Measurements from ENCODE around the gene ITPR1. TPM values are rescaled to one million over a fixed set of nuclear protein-coding genes. Genes with fewer than 3 reads are reported as not detected.

ITPR1 gene
- total and polyA plus RNA-seq, 10 of the 15 experiments (the other 5 are each of a cell fraction or from before 2014, with no cell fraction given) = 12.2 to 239 (median 28.4) TPM

DNA sequence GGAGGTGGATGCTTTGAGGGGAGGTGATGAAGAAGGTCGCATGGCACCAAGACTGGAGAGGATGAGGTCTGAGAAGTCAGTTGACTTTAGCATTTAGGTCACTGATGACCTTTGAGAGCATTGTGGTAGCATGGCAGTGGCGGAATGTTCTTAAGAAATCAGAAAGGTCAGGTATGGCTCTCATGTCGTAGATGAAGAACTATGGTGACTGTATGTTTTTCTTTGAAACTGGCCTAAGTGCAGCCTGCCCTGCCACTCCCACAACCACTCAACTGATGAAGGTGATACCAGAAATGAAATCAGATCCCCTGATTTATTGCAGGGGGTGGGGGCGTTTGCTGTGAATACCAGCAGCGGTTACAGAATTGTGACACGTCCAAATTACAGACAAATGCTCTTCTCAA, 102.6 kb downstream of the ITPR1 start (continued):
- no peak for TF ChIP-seq NKRF (conservative IDR thresholded peaks at IDR 0.05)
- no peak for TF ChIP-seq MEF2A (IDR thresholded peaks at IDR 0.05; ENCODE audit: insufficient read depth, low read depth, low read length)
- no peak for TF ChIP-seq RUNX3 (IDR thresholded peaks at IDR 0.05; ENCODE audit: low read length)
- TF ChIP-seq CREB1 (IDR thresholded peaks at IDR 0.05; ENCODE audit: low read depth) = no peak
- TF ChIP-seq STAT3 (IDR thresholded peaks at IDR 0.05; ENCODE audit: low read depth, low read length) = no peak
- TF ChIP-seq DPF2 (IDR thresholded peaks at IDR 0.05) = no peak
- no peak for TF ChIP-seq RAD21 (IDR thresholded peaks at IDR 0.05; ENCODE audit: insufficient read depth, low read depth, low read length)
- no peak for TF ChIP-seq RB1 (IDR thresholded peaks at IDR 0.05; ENCODE audit: borderline replicate concordance)

DNA sequence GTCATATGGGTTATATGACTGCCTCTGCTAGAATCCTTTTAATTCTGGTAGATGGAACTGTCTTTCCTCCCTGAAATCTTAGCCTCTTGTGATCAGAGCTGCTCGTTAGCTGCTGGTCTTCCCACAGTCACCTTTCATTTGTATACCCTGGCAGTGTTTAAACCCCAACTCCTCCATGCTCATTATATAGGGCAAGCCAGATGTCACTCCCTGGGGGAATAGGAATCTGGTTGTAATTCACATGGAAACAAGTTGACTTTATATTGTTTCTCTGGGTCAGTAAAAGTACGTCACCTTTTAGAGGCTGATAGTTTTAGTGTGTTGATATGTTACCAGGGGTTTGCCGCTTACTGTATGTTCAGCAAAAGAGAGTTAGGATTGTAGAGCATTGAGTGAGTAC, 103.5 kb downstream of the ITPR1 start:
- CTCF ChIA-PET = interaction anchor here (0.8 to 1.5 kb wide), 5 partner anchors 12 to 246 kb away, joined by 3 to 5 read pairs (median 4); no protein-coding TSS in a partner anchor
- DNase-seq (ENCODE audit: low read depth, low spot score) (no peak), FAIRE-seq (no peak), ATAC-seq (no peak)
- in situ Hi-C loops (cut with MboI) = no loop called here
- Histone ChIP-seq H3K36me3 (ENCODE audit: control insufficient read depth in 2 of 2, insufficient read depth in 2 of 2, low read length in 1 of 2) (no peaks in the 10 kb centered on the region; a peak in 1 of 4 replicates), H3K4me2 (ENCODE audit: control insufficient read depth, insufficient read depth) (no peak overlapping the region), H2AFZ (ENCODE audit: control insufficient read depth, low read depth, low read length) (no peak overlapping the region), H3K9me3 (replicated peaks; ENCODE audit: control insufficient read depth, insufficient read depth, low read length) (no peaks in the 10 kb centered on the region; the same call in 2 of the 3 replicates), H3K9ac (ENCODE audit: control insufficient read depth, insufficient read depth, low read length) (no peak overlapping the region), H3K4me1 (ENCODE audit: control insufficient read depth, insufficient read depth, low read length) (no peaks in the 10 kb centered on the region), H3K27ac (ENCODE audit: control insufficient read depth, insufficient read depth) (no peak overlapping the region), H4K20me1 (ENCODE audit: control insufficient read depth, insufficient read depth) (peaks cover 3% of the 10 kb centered on the region), H3K79me2 (ENCODE audit: control insufficient read depth, insufficient read depth, low read length) (no peaks in the 10 kb centered on the region; the same call in 1 of the 2 replicates), H3K27me3 (replicated peaks in 1 of 2; ENCODE audit: control insufficient read depth in 2 of 2, insufficient read depth in 2 of 2, low read length in 1 of 2) (no peaks in the 10 kb centered on the region), H3K4me3 (no peak overlapping the region)
- POLR2A ChIA-PET = no interaction called here
- 53% methylated on average over 3 of the region's 3 CpGs for WGBS (ENCODE audit: insufficient coverage, insufficient replicate concordance, low lambda C conversion rate, missing lambda C conversion rate)
- BruUV-seq (replicated peaks) = no TSS peak
- RAD21 ChIA-PET (ENCODE audit: unreplicated experiment) = interaction anchor here (1.2 kb wide), 1 partner anchor 37 kb away, joined by 3 read pairs; no protein-coding TSS in a partner anchor
- SMC1A ChIA-PET (ENCODE audit: uncharacterized antibody, unreplicated experiment) = interaction anchor here (0.9 to 1.5 kb wide), 7 partner anchors 7 to 246 kb away, joined by 3 to 6 read pairs (median 4); no protein-coding TSS in a partner anchor
- intact Hi-C loops (cut with micrococcal nuclease; ENCODE audit: unreplicated experiment) = no loop called here
- TF ChIP-seq HDAC2 (IDR thresholded peaks at IDR 0.05) (no peak), SREBF1 (IDR thresholded peaks at IDR 0.05; ENCODE audit: low read length) (no peak), ZNF622 (IDR thresholded peaks at IDR 0.05) (no peak), MYC (IDR thresholded peaks at IDR 0.05; ENCODE audit: insufficient read depth, insufficient read length, insufficient replicate concordance, low read length, severe bottlenecking) (no peak), NR2F1 (conservative IDR thresholded peaks at IDR 0.05) (no peak), ZNF274 (IDR thresholded peaks at IDR 0.05; ENCODE audit: insufficient read depth, insufficient read length) (no peak), POU2F2 (IDR thresholded peaks at IDR 0.05; ENCODE audit: borderline replicate concordance, low read depth, low read length) (no peak), SMAD5 (IDR thresholded peaks at IDR 0.05; ENCODE audit: low read depth) (no peak), KDM1A (IDR thresholded peaks at IDR 0.05; ENCODE audit: borderline replicate concordance) (no peak), NFYB (IDR thresholded peaks at IDR 0.05; ENCODE audit: insufficient read depth, low read depth, low read length) (no peak), SMC3 (IDR thresholded peaks at IDR 0.05; ENCODE audit: borderline replicate concordance, low read length) (no peak), ATF7 (IDR thresholded peaks at IDR 0.05; ENCODE audit: low read depth) (no peak), NKRF (conservative IDR thresholded peaks at IDR 0.05) (no peak), SIN3A (IDR thresholded peaks at IDR 0.05; ENCODE audit: low read depth, low read length) (no peak)
- TF ChIP-seq, protein P1, sequence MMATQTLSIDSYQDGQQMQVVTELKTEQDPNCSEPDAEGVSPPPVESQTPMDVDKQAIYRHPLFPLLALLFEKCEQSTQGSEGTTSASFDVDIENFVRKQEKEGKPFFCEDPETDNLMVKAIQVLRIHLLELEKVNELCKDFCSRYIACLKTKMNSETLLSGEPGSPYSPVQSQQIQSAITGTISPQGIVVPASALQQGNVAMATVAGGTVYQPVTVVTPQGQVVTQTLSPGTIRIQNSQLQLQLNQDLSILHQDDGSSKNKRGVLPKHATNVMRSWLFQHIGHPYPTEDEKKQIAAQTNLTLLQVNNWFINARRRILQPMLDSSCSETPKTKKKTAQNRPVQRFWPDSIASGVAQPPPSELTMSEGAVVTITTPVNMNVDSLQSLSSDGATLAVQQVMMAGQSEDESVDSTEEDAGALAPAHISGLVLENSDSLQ (IDR thresholded peaks at IDR 0.05) = no peak

Measured in GM12878 (cell line).